ENCODE data around the gene DNAI1. TPM values are rescaled to one million over a fixed set of nuclear protein-coding genes. Genes with fewer than 3 reads are reported as not detected.

Gene DNAI1
- total and polyA plus RNA-seq, 12 donors = 0.09 to 0.28 (median 0.18) TPM; not detected in 9

DNA sequence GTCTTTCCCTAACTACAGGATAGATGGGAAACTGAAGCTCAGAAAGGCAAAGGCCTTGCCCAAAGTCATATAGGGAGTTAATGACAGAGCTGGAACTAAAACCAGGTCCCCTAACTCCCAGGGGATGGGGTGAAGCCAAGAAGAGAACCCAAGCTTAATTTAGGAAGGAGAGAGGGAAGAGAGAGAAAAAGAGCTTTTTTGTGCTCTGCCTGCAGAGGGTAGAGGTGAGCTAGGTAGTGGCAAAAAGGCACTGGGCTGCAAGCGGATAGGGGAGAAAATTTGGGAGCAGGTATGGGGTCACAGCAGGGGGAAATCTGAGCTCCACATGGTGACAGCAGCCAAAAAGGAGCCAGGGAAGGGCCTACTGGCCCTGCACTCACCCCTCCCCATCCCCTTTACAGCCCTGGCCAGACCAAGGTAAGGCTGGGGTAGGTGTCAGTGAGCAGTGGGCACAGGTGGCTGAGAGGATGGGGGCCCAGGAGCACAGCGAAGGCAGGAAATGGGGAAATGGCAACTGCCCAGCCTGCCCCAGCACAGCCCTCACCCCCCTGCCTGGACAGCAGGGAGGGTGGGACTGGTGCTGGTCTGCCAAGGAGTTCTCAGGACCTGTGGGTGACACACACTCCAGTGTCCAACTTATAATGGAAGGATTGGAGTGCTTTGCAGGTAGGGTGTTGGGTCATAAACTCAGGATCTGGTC, 60.9 kb downstream of the DNAI1 start:
- no peak for DNase-seq
- Histone ChIP-seq H3K27me3 (peaks cover 0 to 20% (median 0%) of the 10 kb centered on the region in 7 donors), H3K36me3 (no peaks in the 10 kb centered on the region), H3K9me3 (no peaks in the 10 kb centered on the region), H3K27ac (no peak overlapping the region), H3K4me1 (peaks cover 0 to 10% (median 8%) of the 10 kb centered on the region in 9 donors), H3K4me3 (no peak overlapping the region)
- ATAC-seq = no peak
- 89 to 92% methylated on average over 2 of the region's 2 CpGs for WGBS, 2 donors
- TF ChIP-seq, protein P1, sequence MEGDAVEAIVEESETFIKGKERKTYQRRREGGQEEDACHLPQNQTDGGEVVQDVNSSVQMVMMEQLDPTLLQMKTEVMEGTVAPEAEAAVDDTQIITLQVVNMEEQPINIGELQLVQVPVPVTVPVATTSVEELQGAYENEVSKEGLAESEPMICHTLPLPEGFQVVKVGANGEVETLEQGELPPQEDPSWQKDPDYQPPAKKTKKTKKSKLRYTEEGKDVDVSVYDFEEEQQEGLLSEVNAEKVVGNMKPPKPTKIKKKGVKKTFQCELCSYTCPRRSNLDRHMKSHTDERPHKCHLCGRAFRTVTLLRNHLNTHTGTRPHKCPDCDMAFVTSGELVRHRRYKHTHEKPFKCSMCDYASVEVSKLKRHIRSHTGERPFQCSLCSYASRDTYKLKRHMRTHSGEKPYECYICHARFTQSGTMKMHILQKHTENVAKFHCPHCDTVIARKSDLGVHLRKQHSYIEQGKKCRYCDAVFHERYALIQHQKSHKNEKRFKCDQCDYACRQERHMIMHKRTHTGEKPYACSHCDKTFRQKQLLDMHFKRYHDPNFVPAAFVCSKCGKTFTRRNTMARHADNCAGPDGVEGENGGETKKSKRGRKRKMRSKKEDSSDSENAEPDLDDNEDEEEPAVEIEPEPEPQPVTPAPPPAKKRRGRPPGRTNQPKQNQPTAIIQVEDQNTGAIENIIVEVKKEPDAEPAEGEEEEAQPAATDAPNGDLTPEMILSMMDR (IDR thresholded peaks at IDR 0.05) = no peak
- intact Hi-C loops (cut with DNase I) = no loop called here

DNA sequence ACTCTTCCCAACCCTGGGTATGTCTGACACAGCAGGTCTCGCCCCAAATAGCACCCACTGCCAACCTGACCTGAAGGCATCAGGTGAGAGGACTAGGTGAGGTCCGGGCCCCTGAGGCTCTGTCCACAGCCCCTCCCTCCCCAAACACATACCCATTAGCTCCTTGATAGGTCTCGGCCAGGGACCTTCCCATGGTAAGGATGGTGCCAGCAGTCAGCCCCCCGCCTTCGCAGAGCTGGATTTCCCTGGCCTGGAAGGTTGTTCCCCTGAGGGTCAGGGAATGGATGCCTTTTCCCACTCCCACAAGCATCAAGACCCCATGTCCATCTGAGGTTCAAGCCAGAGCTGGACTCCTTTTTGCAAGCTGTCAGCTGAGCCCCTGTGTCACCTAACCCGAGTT, 61.5 kb downstream of the DNAI1 start:
- Histone ChIP-seq H3K36me3 (no peaks in the 10 kb centered on the region), H3K4me1 (peaks cover 0 to 10% (median 8%) of the 10 kb centered on the region in 9 donors), H3K9me3 (no peaks in the 10 kb centered on the region), H3K27ac (no peak overlapping the region), H3K4me3 (no peak overlapping the region), H3K27me3 (peaks cover 0 to 25% (median 0%) of the 10 kb centered on the region in 7 donors)
- intact Hi-C loops (cut with DNase I) = no loop called here
- TF ChIP-seq, protein P1 (IDR thresholded peaks at IDR 0.05) = no peak
- DNase-seq (no peak), ATAC-seq (no peak)
- 91 to 92% methylated on average over 6 of the region's 6 CpGs for WGBS, 2 donors

GRCh38 chr9:34520505-34521385, 62.1 kb downstream of the DNAI1 start:
- peaks cover 0 to 10% (median 8%) of the 10 kb centered on the region in 9 donors for H3K4me1 ChIP-seq
- no peak overlapping the region for H3K4me3 ChIP-seq
- ATAC-seq (no peak), DNase-seq (no peak)
- no peak overlapping the region for H3K27ac ChIP-seq
- H3K9me3 ChIP-seq = no peaks in the 10 kb centered on the region
- TF ChIP-seq, protein P1 (IDR thresholded peaks at IDR 0.05) = no peak
- H3K27me3 ChIP-seq = peaks cover 0 to 25% (median 0%) of the 10 kb centered on the region in 7 donors
- no peaks in the 10 kb centered on the region for H3K36me3 ChIP-seq
- intact Hi-C loops (cut with DNase I) = no loop called here
- 93 to 96% methylated on average over 6 of the region's 6 CpGs for WGBS, 2 donors

GRCh38 chr9:34521406-34522045, 62.9 kb downstream of the DNAI1 start:
- intact Hi-C loops (cut with DNase I) = loop anchor here in 1 of 10 donors (2.0 kb wide), 1 partner anchor 63 kb away; the partner anchor contains the start of genes DNAI1 and FAM219A
- H3K4me1 ChIP-seq = peaks cover 0 to 10% (median 8%) of the 10 kb centered on the region in 9 donors
- H3K4me3 ChIP-seq = no peak overlapping the region
- no peak overlapping the region for H3K27ac ChIP-seq
- no peaks in the 10 kb centered on the region for H3K36me3 ChIP-seq
- WGBS, 2 donors = 95 to 97% methylated on average over 11 of the region's 11 CpGs
- TF ChIP-seq, protein P1 (IDR thresholded peaks at IDR 0.05) = no peak
- no peaks in the 10 kb centered on the region for H3K9me3 ChIP-seq
- peaks cover 0 to 25% (median 0%) of the 10 kb centered on the region in 7 donors for H3K27me3 ChIP-seq
- DNase-seq = no peak
- no peak for ATAC-seq

Data from heart right ventricle (tissue), 16 donors.